ENCODE data around the gene LMO4. TPM values are rescaled to one million over a fixed set of nuclear protein-coding genes. Genes with fewer than 3 reads are reported as not detected.

LMO4 gene
- total and polyA plus RNA-seq, 2 of the 13 experiments (the other 11 are each of a cell fraction or from before 2014, with no cell fraction given) = 19.3 to 49.9 TPM

- TF ChIP-seq ARID3A (IDR thresholded peaks at IDR 0.05; ENCODE audit: low read depth, low read length) (peak; percentile 92), STAG1 (CRISPR knock-in tag; IDR thresholded peaks at IDR 0.05) (peak; percentile 73), RFX5 (IDR thresholded peaks at IDR 0.05; ENCODE audit: low read depth, low read length) (no peak), GABPB1 (CRISPR knock-in tag; IDR thresholded peaks at IDR 0.05) (no peak), FOXJ3 (CRISPR knock-in tag; IDR thresholded peaks at IDR 0.05; ENCODE audit: borderline replicate concordance) (no peak), RERE (CRISPR knock-in tag; IDR thresholded peaks at IDR 0.05; ENCODE audit: low read depth) (no peak), GATAD2A (CRISPR knock-in tag; IDR thresholded peaks at IDR 0.05) (0 out of 2 replicates have a peak, but pooled peaks have one; percentile 9), POLR2G (IDR thresholded peaks at IDR 0.05; ENCODE audit: low read depth, low read length) (no peak), ZNF367 (CRISPR knock-in tag; IDR thresholded peaks at IDR 0.05; ENCODE audit: borderline replicate concordance) (no peak), CBX2 (IDR thresholded peaks at IDR 0.05; ENCODE audit: low read depth, low read length) (peak; percentile 94), CBX2 (CRISPR knock-in tag; IDR thresholded peaks at IDR 0.05; ENCODE audit: low read depth) (no peak), ZNF792 (CRISPR knock-in tag; IDR thresholded peaks at IDR 0.05) (no peak)
- TF ChIP-seq, protein P1, sequence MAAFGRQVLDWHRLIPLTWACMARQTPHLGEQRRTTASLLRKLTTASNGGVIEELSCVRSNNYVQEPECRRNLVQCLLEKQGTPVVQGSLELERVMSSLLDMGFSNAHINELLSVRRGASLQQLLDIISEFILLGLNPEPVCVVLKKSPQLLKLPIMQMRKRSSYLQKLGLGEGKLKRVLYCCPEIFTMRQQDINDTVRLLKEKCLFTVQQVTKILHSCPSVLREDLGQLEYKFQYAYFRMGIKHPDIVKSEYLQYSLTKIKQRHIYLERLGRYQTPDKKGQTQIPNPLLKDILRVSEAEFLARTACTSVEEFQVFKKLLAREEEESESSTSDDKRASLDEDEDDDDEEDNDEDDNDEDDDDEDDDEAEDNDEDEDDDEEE (CRISPR knock-in tag; IDR thresholded peaks at IDR 0.05) = no peak
- TF ChIP-seq, protein P2, sequence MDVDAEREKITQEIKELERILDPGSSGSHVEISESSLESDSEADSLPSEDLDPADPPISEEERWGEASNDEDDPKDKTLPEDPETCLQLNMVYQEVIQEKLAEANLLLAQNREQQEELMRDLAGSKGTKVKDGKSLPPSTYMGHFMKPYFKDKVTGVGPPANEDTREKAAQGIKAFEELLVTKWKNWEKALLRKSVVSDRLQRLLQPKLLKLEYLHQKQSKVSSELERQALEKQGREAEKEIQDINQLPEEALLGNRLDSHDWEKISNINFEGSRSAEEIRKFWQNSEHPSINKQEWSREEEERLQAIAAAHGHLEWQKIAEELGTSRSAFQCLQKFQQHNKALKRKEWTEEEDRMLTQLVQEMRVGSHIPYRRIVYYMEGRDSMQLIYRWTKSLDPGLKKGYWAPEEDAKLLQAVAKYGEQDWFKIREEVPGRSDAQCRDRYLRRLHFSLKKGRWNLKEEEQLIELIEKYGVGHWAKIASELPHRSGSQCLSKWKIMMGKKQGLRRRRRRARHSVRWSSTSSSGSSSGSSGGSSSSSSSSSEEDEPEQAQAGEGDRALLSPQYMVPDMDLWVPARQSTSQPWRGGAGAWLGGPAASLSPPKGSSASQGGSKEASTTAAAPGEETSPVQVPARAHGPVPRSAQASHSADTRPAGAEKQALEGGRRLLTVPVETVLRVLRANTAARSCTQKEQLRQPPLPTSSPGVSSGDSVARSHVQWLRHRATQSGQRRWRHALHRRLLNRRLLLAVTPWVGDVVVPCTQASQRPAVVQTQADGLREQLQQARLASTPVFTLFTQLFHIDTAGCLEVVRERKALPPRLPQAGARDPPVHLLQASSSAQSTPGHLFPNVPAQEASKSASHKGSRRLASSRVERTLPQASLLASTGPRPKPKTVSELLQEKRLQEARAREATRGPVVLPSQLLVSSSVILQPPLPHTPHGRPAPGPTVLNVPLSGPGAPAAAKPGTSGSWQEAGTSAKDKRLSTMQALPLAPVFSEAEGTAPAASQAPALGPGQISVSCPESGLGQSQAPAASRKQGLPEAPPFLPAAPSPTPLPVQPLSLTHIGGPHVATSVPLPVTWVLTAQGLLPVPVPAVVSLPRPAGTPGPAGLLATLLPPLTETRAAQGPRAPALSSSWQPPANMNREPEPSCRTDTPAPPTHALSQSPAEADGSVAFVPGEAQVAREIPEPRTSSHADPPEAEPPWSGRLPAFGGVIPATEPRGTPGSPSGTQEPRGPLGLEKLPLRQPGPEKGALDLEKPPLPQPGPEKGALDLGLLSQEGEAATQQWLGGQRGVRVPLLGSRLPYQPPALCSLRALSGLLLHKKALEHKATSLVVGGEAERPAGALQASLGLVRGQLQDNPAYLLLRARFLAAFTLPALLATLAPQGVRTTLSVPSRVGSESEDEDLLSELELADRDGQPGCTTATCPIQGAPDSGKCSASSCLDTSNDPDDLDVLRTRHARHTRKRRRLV (CRISPR knock-in tag; IDR thresholded peaks at IDR 0.05) = no peak
These were observed 2.5 kb upstream of the LMO4 start (continued) for GRCh38 chr1:87325982-87326738.
